Mammary epithelial cell (primary cell): Measurements from ENCODE around the gene JUP.

Experiments used
- EZH2 ChIP-seq: IDR thresholded peaks from 2 replicates; pipeline ENCODE4 v1.6.1; 2012; ENCODE audit warnings: low read length, inconsistent platforms, borderline replicate concordance
- TF ChIP-seq, protein P1 (sequence below), 2 donors: IDR thresholded peaks in 1 of 2; conservative IDR thresholded peaks in 1 of 2; 2 replicates each; pipeline ENCODE4 v1.5.1; 2011 to 2012; ENCODE audit warnings: inconsistent platforms in 2 of 2, low read length in 2 of 2, mild to moderate bottlenecking in 2 of 2, control low read depth in 1 of 2, low read depth in 1 of 2; ENCODE audit not compliant: insufficient read depth in 1 of 2; ENCODE audit errors: extremely low read depth in 1 of 2

DNA sequence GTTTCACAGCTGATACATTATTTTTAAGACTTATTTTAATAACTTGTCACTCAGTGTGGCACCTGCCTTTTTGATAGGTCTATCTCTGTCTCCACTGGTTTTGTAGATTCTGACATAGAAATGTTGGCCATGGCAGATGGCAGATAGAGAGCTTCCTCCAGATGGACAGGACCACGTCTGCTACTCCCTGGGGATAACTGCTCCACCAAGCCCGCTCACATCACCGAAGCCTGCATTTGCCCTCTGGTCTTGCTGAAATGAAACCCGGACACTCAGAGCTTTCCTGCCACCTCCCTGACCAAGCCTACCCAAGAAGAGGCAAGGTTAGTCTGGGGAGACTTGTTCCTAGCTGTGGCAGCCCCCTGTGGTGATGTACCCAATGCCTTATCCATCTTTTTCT, 35.6 kb downstream of the JUP start:
- TF ChIP-seq, protein P1, sequence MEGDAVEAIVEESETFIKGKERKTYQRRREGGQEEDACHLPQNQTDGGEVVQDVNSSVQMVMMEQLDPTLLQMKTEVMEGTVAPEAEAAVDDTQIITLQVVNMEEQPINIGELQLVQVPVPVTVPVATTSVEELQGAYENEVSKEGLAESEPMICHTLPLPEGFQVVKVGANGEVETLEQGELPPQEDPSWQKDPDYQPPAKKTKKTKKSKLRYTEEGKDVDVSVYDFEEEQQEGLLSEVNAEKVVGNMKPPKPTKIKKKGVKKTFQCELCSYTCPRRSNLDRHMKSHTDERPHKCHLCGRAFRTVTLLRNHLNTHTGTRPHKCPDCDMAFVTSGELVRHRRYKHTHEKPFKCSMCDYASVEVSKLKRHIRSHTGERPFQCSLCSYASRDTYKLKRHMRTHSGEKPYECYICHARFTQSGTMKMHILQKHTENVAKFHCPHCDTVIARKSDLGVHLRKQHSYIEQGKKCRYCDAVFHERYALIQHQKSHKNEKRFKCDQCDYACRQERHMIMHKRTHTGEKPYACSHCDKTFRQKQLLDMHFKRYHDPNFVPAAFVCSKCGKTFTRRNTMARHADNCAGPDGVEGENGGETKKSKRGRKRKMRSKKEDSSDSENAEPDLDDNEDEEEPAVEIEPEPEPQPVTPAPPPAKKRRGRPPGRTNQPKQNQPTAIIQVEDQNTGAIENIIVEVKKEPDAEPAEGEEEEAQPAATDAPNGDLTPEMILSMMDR (conservative IDR thresholded peaks at IDR 0.05 in 1 of 2, IDR thresholded peaks at IDR 0.05 in 1 of 2; ENCODE audit: extremely low read depth in 1 of 2, insufficient read depth in 1 of 2, low read depth in 1 of 2, low read length in 2 of 2) = no peak
- TF ChIP-seq EZH2 = no peak
